ENCODE results near the gene RGPD6. TPM values are rescaled to one million over a fixed set of nuclear protein-coding genes. Genes with fewer than 3 reads are reported as not detected.
A peak's percentile ranks its signal among the peaks of the same experiment; 100 is the strongest.
"Not testable (repeated sequence)": the region's sequence is repeated elsewhere in the genome, so short reads cannot be mapped to it uniquely, and the experiment has no call there.

The RGPD6 gene
- total RNA-seq, 2 donors from 2014 or later: 127 to 183 TPM

DNA sequence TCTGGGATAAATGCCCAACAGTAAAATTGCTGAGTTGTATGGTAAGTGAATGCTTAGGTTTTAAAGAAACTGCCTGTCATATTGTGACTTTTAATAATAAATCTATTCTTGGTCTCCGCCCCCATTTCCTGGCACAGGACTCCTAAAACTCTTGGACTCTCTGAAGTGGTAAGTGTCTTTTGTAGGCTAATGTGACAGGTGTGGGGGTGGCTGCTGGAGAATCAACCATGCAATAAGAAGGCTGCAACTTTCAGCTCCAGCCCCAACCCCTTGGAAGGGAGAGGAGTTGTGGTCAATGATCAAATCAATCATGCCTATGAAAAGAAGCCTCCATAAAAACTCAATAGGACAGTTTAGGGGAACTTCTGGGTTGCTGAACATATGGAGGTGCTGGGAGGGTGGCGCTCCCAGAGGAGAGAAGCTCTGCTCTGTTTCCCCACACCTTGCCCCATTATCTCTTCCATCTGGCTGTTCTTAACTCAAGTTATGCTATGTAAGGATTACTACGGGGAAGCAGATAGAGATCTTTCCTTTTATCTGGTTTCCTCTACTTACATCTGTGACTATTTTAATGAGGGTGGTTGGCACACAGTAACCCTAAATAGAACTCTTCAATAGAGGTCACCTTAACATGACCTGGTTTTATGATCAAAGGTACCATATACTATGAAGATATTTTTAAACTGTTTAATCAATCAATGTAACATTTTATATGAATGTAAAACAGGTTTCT, 101.2 kb downstream of the RGPD6 start:
- not testable (repeated sequence) for H3K27me3 ChIP-seq (replicated peaks; ENCODE audit: insufficient read depth); H3K27ac ChIP-seq; H3K36me3 ChIP-seq; H3K9me3 ChIP-seq; H3K4me3 ChIP-seq; H3K4me1 ChIP-seq (ENCODE audit: control insufficient read depth in 1 of 2, low read depth in 2 of 2); ATAC-seq (ENCODE audit: insufficient number of reproducible peaks, low FRiP score, low read depth); DNase-seq (ENCODE audit: low spot score)

DNA sequence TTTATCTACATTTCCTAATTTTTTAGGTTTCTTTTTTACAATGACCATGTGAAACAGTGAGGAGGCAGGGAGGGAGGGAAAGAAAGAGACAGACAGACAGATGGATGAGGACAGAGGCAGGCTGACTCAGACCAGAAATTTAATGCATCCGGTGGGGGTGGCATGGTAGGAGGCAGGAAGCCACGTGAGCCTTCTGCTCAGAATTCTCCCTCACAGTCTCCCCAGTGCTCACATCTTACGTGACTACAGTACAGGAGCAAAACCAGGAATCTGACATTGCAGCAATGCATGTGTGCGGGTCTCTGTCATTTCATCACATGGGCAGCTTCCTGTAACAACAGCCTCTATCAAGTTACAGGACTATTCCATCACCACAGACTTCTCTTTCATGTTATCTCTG, 102.1 kb downstream of the RGPD6 start:
- ATAC-seq (ENCODE audit: insufficient number of reproducible peaks, low FRiP score, low read depth): peak; percentile 38

GRCh38 chr2:110473059-110473358, 104.0 kb downstream of the RGPD6 start:
- H3K9me3 ChIP-seq; H3K4me3 ChIP-seq; H3K36me3 ChIP-seq; ATAC-seq (ENCODE audit: insufficient number of reproducible peaks, low FRiP score, low read depth); H3K27me3 ChIP-seq (replicated peaks; ENCODE audit: insufficient read depth); H3K27ac ChIP-seq; H3K4me1 ChIP-seq (ENCODE audit: control insufficient read depth in 1 of 2, low read depth in 2 of 2); DNase-seq (ENCODE audit: low spot score): not testable (repeated sequence)

More for the DNA sequence above, 102.1 kb downstream of the RGPD6 start:
- not testable (repeated sequence) for H3K27ac ChIP-seq; DNase-seq (ENCODE audit: low spot score); H3K9me3 ChIP-seq; H3K36me3 ChIP-seq; H3K4me3 ChIP-seq; H3K27me3 ChIP-seq (replicated peaks; ENCODE audit: insufficient read depth); H3K4me1 ChIP-seq (ENCODE audit: control insufficient read depth in 1 of 2, low read depth in 2 of 2)

- H3K4me3 ChIP-seq; H3K27ac ChIP-seq; H3K27me3 ChIP-seq (replicated peaks; ENCODE audit: insufficient read depth); H3K36me3 ChIP-seq; H3K4me1 ChIP-seq (ENCODE audit: control insufficient read depth in 1 of 2, low read depth in 2 of 2); DNase-seq (ENCODE audit: low spot score); H3K9me3 ChIP-seq: not testable (repeated sequence)
- peak; percentile 77 for ATAC-seq (ENCODE audit: insufficient number of reproducible peaks, low FRiP score, low read depth)
These were observed 104.6 kb downstream of the RGPD6 start, which contains the start of gene LIMS4 for GRCh38 chr2:110472171-110473058. LIMS4 (minus strand) TSS chr2:110472816; CDS start chr2:110472778, 38 bp downstream.

- H3K9me3 ChIP-seq; H3K36me3 ChIP-seq; ATAC-seq (ENCODE audit: insufficient number of reproducible peaks, low FRiP score, low read depth); H3K27me3 ChIP-seq (replicated peaks; ENCODE audit: insufficient read depth); H3K4me3 ChIP-seq; DNase-seq (ENCODE audit: low spot score); H3K27ac ChIP-seq; H3K4me1 ChIP-seq (ENCODE audit: control insufficient read depth in 1 of 2, low read depth in 2 of 2): not testable (repeated sequence)
These were observed 108.1 kb downstream of the RGPD6 start for GRCh38 chr2:110468921-110469320.

GRCh38 chr2:110465312-110465711, 111.7 kb downstream of the RGPD6 start:
- H3K4me1 ChIP-seq (ENCODE audit: control insufficient read depth in 1 of 2, low read depth in 2 of 2); H3K27ac ChIP-seq; H3K36me3 ChIP-seq; H3K27me3 ChIP-seq (replicated peaks; ENCODE audit: insufficient read depth); H3K9me3 ChIP-seq; H3K4me3 ChIP-seq; DNase-seq (ENCODE audit: low spot score): not testable (repeated sequence)
- peak; percentile 85 for ATAC-seq (ENCODE audit: insufficient number of reproducible peaks, low FRiP score, low read depth)

Other genes starting within 250 kb of the RGPD6 start
- 10 to 100 TPM; 24.6 to 66.8 TPM for gene LIMS4, start 104.4 kb downstream of the RGPD6 start, total RNA-seq
- under 1 TPM; 0.27 to 0.49 TPM for gene BUB1, start 100.8 kb upstream of the RGPD6 start, total RNA-seq
- not detected for gene ACOXL, start 155.4 kb upstream of the RGPD6 start, total RNA-seq